Stimulated activated naive B cell treated with anti-CD40 and anti-IgM and Interleukin-4, amounts not matched to agents 10 μg/mL and 1 μg/mL and 100 μg/mL, for 72 hours (primary cell): ENCODE measurements around the gene RBKS.
A peak's percentile ranks its signal among the peaks of the same experiment; 100 is the strongest.
"Not testable (repeated sequence)": the region's sequence is repeated elsewhere in the genome, so short reads cannot be mapped to it uniquely, and the experiment has no call there.

Experiments used
- ATAC-seq, 2 donors: fragments of 150-1000 bp; cut with Tn5 transposase; replicated peaks; 2 replicates each; pipeline ENCODE4 v1.10.0; 2021; ENCODE audit warnings: moderate library complexity in 1 of 2
- DNase-seq: peaks from one replicate; pipeline ENCODE4 v3.0.0; 2021
- H3K27ac Mint-ChIP-seq: one replicate; pipeline ENCODE4 v1.8.0; 2022; ENCODE audit warnings: mild to moderate bottlenecking, mixed read lengths
- H3K27me3 Mint-ChIP-seq, 2 donors: one replicate each; pipeline ENCODE4 v1.8.0; 2022; ENCODE audit warnings: mixed read lengths in 2 of 2
- H3K36me3 Mint-ChIP-seq, 2 donors: one replicate each; pipeline ENCODE4 v1.8.0; 2022; ENCODE audit warnings: mixed read lengths in 2 of 2, mild to moderate bottlenecking in 1 of 2
- H3K4me1 Mint-ChIP-seq, 2 donors: one replicate each; pipeline ENCODE4 v1.8.0; 2022; ENCODE audit warnings: mixed read lengths in 2 of 2, mild to moderate bottlenecking in 1 of 2
- H3K4me3 Mint-ChIP-seq, 2 donors: one replicate each; pipeline ENCODE4 v1.8.0; 2022; ENCODE audit warnings: mild to moderate bottlenecking in 2 of 2, mixed read lengths in 2 of 2, moderate library complexity in 1 of 2
- H3K9me3 Mint-ChIP-seq, 2 donors: one replicate each; pipeline ENCODE4 v1.8.0; 2022; ENCODE audit warnings: mixed read lengths in 2 of 2, mild to moderate bottlenecking in 1 of 2

RBKS gene

DNA sequence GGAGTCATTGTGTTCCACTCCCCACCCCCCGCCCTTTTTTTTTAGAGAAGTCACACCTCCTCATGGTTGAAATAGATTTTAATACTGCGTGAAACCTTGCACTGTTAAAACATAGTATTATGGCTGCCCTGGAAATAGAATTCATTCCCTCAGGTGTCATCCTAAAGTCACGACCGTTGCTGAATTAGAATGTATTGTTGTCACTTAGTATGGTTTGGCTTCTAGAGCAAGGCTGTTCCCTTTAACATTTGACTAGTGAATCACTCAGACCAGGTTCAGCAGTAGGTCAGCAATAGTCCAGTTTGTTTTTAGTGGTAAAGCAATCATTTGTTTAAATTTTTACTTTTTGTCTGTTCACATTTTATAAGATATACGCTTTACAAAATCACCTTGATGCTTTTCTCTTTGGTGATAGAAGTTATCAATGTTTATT, 1.5 kb upstream of the RBKS start:
- no peak for ATAC-seq
- Mint-ChIP-seq H3K27ac (peak overlapping the region; percentile 99), H3K36me3 (peaks cover 35 to 42% of the 10 kb centered on the region in 2 donors), H3K4me1 (peaks cover 41 to 72% of the 10 kb centered on the region in 2 donors), H3K9me3 (peaks cover 2 to 4% of the 10 kb centered on the region in 2 donors), H3K4me3 (peak overlapping the region; percentile 91 to 99), H3K27me3 (peaks cover 0 to 4% of the 10 kb centered on the region in 2 donors)
- DNase-seq = no peak

DNA sequence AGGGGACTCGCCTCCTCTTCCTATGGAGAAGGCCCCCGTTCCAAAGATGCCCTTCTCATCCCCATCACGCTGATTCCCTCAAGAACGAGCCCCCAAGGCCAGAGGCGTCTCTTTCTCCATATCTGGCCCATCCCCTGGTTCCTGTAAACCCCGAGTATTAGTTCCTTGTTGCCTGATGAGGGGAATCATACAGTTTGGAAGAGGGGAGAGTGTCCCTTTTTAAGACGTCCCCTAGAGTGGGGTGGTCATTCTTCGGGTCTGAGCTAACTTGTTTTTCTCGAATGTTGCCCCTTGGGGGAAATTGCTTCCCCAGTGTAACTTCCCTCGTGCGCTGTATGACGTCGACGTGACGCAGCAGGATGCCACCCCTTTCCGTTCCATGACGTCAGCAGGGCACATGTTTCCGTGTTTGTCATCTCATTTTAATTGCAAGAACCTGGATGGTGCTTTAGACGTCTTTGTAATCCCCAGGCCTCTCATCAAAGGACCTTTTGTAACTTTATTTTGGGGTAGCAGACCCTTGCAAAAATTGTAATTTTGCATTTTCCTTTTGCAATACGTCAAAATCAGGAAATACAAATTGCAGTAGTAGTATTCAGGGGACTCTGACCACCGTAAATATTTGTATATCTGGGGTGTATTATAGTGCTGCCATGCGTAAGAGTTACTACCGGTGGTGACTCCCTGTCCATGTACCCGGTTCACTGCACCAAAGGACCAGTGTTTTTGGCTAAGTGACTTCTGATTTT, 911 bp upstream of the RBKS start:
- ATAC-seq (peak; percentile 36 to 40), DNase-seq (peak; percentile 82)
- peaks cover 0 to 4% of the 10 kb centered on the region in 2 donors for H3K27me3 Mint-ChIP-seq
- H3K36me3 Mint-ChIP-seq = peaks cover 29 to 36% of the 10 kb centered on the region in 2 donors
- peaks cover 2 to 4% of the 10 kb centered on the region in 2 donors for H3K9me3 Mint-ChIP-seq
- H3K4me1 Mint-ChIP-seq = peaks cover 36 to 66% of the 10 kb centered on the region in 2 donors
- peak overlapping the region; percentile 91 to 99 for H3K4me3 Mint-ChIP-seq
- peak overlapping the region; percentile 99 for H3K27ac Mint-ChIP-seq

DNA sequence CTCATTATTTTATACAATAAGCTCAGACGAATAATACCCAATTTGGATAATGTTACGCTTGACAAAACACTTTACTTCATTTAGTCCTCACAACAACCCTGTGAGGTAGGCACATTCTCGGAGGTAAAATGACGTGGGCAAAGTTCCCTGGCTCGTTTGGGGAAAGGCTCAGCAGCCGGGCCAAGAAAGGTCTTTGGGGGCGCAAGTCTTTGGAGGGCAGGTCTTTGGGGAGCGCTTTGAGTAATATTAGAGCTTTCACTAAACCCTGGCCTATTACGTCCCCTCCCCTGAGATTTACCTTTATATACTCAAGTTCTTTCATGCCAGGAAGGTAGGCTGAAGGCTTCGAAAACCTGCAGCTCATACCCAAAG, 427 bp downstream of the RBKS start:
- DNase-seq = no peak
- peaks cover 0 to 4% of the 10 kb centered on the region in 2 donors for H3K27me3 Mint-ChIP-seq
- H3K4me3 Mint-ChIP-seq = peak overlapping the region; percentile 91 to 99
- peaks cover 19 to 23% of the 10 kb centered on the region in 2 donors for H3K36me3 Mint-ChIP-seq
- H3K4me1 Mint-ChIP-seq = peaks cover 30 to 55% of the 10 kb centered on the region in 2 donors
- H3K9me3 Mint-ChIP-seq = peaks cover 2 to 4% of the 10 kb centered on the region in 2 donors
- peak overlapping the region; percentile 99 for H3K27ac Mint-ChIP-seq
- ATAC-seq = no peak

DNA sequence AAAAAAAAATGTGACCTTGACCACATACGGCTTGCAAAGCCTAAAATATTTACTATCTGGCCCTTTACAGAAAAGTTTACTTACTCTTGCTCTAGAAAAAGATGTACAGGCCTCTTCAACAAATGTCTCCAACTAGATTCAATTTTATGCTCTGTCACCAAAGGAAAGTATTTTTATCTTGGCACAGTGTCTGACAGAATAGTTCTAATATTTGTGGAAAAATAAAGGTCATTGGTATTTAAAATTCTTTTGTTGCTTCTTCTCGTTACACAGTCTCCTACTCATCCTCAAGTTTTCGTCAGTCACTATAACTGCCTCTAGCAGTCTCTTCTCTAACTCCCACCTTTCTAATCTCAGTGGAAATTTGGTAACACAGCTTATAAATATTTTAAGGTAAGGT, 1.4 kb downstream of the RBKS start:
- H3K27ac Mint-ChIP-seq = peak overlapping the region; percentile 99
- peaks cover 0 to 4% of the 10 kb centered on the region in 2 donors for H3K27me3 Mint-ChIP-seq
- peak overlapping the region in 1 of 2 donors; percentile 99 for H3K4me3 Mint-ChIP-seq
- DNase-seq = no peak
- peaks cover 2 to 4% of the 10 kb centered on the region in 2 donors for H3K9me3 Mint-ChIP-seq
- H3K4me1 Mint-ChIP-seq = peaks cover 21 to 45% of the 10 kb centered on the region in 2 donors
- peaks cover 10 to 13% of the 10 kb centered on the region in 2 donors for H3K36me3 Mint-ChIP-seq
- no peak for ATAC-seq

DNA sequence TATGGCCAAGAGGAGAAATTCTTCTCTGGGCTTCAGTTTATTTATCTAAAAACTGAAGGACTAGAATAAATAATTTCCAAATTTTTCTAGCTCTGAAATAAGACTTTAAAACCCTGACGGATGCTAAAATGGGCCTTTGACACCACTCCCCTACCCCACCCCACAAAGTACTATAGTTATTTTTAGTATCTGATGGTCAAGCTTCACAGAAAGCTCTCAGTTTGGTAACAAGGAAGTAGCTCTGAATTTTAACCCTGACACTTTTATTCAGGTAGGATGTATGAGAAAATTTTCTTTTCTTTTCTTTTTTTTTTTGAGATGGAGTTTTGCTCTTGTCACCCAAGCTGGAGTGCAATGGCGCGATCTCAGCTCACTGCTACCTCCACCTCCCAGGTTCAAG, 2.4 kb downstream of the RBKS start:
- no peak for ATAC-seq

DNA sequence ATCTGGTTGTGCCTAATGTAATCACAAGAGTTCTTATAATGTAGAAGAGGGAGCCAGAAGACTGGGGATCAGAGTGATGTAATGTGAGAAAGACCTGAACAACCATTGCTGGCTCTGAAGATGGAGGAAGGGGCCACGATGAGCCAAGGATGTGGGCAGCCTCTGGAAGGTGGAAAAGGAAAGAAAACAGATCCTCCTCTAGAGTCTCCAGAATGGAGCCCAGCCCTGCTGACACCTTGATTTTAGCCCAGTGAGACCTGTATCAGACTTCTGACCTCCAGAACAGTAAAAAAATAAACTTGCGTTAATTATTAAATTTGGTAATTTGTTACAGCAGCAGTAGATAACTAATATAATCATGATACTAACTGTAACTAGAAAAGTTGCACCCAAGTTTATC, 3.1 kb downstream of the RBKS start:
- Mint-ChIP-seq H3K4me1 (peaks cover 14 to 31% of the 10 kb centered on the region in 2 donors), H3K36me3 (peaks cover 11 to 16% of the 10 kb centered on the region in 2 donors), H3K9me3 (peaks cover 3 to 5% of the 10 kb centered on the region in 2 donors), H3K4me3 (no peak overlapping the region), H3K27me3 (peaks cover 0 to 4% of the 10 kb centered on the region in 2 donors), H3K27ac (peak overlapping the region; percentile 9)
- ATAC-seq (no peak), DNase-seq (no peak)

More for the DNA sequence above, 2.4 kb downstream of the RBKS start:
- peaks cover 10 to 13% of the 10 kb centered on the region in 2 donors for H3K36me3 Mint-ChIP-seq
- peaks cover 0 to 4% of the 10 kb centered on the region in 2 donors for H3K27me3 Mint-ChIP-seq
- peak overlapping the region; percentile 84 for H3K27ac Mint-ChIP-seq
- no peak for DNase-seq
- peaks cover 2 to 4% of the 10 kb centered on the region in 2 donors for H3K9me3 Mint-ChIP-seq
- peaks cover 18 to 38% of the 10 kb centered on the region in 2 donors for H3K4me1 Mint-ChIP-seq
- peak overlapping the region in 1 of 2 donors; percentile 6 for H3K4me3 Mint-ChIP-seq

DNA sequence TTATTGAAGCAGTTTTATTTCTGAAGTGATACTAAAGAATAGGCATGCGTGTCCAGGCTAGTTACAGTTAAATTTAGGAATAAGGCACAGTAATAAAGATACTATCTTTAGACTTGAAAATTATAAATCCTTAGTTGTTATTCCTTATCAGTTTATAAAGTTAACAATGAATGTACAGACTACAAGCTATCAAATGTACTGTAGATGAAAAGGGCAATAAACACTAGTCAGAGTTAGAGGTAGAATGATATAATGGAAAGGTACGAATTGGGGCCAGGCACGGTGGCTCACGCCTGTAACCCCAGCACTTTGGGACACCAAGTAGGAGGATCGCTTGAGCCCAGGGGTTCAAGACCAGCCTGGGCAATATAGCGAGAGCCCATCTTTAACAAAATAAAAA, 3.9 kb downstream of the RBKS start:
- Mint-ChIP-seq H3K27ac (no peak overlapping the region), H3K9me3 (peaks cover 8 to 10% of the 10 kb centered on the region in 2 donors), H3K4me1 (peaks cover 11 to 23% of the 10 kb centered on the region in 2 donors), H3K4me3 (no peak overlapping the region), H3K27me3 (peaks cover 0 to 4% of the 10 kb centered on the region in 2 donors), H3K36me3 (peaks cover 15 to 17% of the 10 kb centered on the region in 2 donors)
- no peak for DNase-seq
- ATAC-seq = no peak

DNA sequence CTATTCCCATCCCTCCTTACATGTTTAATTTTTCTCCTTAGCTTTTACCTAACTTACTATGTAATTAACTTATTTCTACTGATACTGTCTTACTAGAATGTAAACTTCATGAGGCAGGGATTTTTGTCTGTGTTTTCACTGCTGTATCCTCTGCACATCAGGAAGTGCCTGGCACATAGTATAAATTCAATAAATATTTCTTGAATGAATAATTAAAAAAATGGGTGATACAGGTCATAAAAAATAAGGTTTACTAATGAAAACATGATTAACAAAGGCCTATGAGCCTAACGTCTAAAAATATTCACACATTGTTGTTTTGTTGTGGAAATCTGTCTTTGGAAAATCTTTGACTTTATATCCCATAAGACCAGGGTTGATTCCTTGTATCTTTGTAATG, 4.5 kb downstream of the RBKS start:
- Mint-ChIP-seq H3K27ac (no peak overlapping the region), H3K9me3 (peaks cover 6% of the 10 kb centered on the region in 2 donors), H3K36me3 (peaks cover 10 to 12% of the 10 kb centered on the region in 2 donors), H3K4me1 (peaks cover 6 to 18% of the 10 kb centered on the region in 2 donors), H3K4me3 (no peak overlapping the region), H3K27me3 (no peaks in the 10 kb centered on the region)
- DNase-seq (no peak), ATAC-seq (no peak)

DNA sequence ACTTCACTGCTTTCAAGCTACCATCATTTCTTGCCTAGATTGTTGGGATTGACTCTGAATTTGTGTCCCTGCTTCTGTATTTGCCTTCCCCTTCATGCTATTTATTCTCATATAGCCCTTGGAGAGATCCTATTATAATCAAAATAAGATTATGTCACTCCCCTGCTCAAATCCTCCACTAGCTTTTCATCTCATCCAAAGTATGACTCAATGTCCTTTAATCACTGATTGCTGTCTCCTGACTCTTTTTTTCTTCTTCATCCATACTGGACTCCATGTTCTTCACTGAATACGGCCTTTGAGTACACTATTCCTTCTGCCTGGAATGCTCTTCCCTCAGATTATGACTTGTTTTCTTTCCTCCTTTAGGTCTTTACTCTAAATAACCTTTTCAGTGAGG, 5.0 kb downstream of the RBKS start:
- peaks cover 6 to 9% of the 10 kb centered on the region in 2 donors for H3K9me3 Mint-ChIP-seq
- no peak overlapping the region for H3K27ac Mint-ChIP-seq
- ATAC-seq (no peak), DNase-seq (no peak)
- H3K4me3 Mint-ChIP-seq = no peak overlapping the region
- peaks cover 6 to 23% of the 10 kb centered on the region in 2 donors for H3K4me1 Mint-ChIP-seq
- H3K36me3 Mint-ChIP-seq = peaks cover 10 to 16% of the 10 kb centered on the region in 2 donors
- no peaks in the 10 kb centered on the region for H3K27me3 Mint-ChIP-seq

DNA sequence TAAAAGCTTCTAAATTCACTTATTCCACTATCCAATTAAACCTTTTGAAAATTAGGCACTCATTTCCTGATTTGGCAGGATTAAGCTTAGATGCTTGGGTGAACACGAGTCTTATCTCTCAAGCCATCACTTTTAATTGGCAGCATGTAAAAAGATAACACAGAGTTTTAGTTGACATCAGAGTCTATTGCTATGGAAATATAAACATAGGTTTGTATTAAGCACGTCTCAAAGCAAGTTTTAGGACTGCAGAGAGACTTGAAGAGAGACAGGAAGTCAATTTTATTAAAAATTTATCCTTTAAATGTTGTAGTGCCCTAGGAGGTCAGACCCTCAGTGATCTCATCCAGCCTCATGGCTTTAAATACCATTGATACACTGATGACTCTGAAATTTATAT, 5.6 kb downstream of the RBKS start:
- Mint-ChIP-seq H3K36me3 (peaks cover 10 to 22% of the 10 kb centered on the region in 2 donors), H3K4me3 (no peak overlapping the region), H3K27me3 (no peaks in the 10 kb centered on the region), H3K27ac (no peak overlapping the region), H3K4me1 (peaks cover 6 to 23% of the 10 kb centered on the region in 2 donors), H3K9me3 (peaks cover 6 to 12% of the 10 kb centered on the region in 2 donors)
- no peak for DNase-seq
- ATAC-seq = no peak

DNA sequence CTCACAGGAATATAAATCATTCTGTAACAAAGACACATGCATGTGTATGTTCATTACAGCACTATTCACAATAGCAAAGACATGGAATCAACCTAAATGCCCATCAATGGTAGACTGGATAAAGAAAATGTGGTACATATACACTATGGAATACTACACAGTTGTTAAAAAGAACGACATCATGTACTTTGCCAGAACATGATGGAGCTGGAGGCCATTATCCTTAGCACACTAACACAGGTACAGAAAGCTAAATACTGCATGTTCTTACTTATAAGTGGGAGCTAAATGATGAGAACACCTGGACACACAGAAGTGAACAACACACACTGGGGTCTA, 7.6 kb downstream of the RBKS start:
- H3K36me3 Mint-ChIP-seq = peaks cover 13 to 25% of the 10 kb centered on the region in 2 donors
- H3K9me3 Mint-ChIP-seq = peaks cover 6 to 14% of the 10 kb centered on the region in 2 donors
- not testable (repeated sequence) for H3K4me3 Mint-ChIP-seq, DNase-seq, H3K27ac Mint-ChIP-seq, ATAC-seq, H3K27me3 Mint-ChIP-seq
- H3K4me1 Mint-ChIP-seq = peaks cover 3 to 12% of the 10 kb centered on the region in 2 donors

DNA sequence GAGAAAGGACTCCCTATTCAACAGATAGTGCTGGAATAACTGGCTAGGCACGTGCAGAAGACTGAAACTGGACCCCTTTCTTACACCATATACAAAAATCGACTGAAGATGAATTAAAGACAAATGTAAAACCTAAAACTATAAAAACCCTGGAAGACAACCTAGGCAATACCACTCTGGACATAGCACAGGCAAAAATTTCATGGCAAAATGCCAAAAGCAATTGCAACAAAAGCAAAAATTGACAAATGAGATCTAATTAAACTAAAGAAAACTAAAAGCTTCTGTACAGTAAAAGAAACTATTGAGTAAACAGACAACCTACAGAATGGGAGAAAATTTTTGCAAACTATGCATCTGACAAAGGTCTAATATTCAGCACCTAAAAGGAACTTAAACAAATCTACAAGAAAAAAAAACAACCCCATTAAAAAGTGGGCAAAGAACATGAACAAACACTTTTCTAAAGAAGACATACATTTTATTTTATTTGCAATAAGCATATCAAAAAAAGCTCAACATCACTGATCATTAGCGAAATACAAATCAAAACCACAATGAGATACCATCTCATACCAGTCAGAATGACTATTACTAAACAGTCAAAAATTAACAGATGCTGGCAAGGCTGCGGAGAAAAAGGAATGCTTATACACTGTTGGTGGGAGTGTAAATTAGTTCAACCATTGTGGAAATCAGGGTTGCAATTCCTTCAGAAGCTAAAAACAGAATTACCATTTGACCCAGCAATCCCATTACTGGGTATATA, 8.2 kb downstream of the RBKS start:
- DNase-seq, H3K4me3 Mint-ChIP-seq, ATAC-seq, H3K27me3 Mint-ChIP-seq, H3K4me1 Mint-ChIP-seq, H3K27ac Mint-ChIP-seq: not testable (repeated sequence)
- Mint-ChIP-seq H3K36me3 (peaks cover 13 to 25% of the 10 kb centered on the region in 2 donors), H3K9me3 (peaks cover 6 to 14% of the 10 kb centered on the region in 2 donors)

DNA sequence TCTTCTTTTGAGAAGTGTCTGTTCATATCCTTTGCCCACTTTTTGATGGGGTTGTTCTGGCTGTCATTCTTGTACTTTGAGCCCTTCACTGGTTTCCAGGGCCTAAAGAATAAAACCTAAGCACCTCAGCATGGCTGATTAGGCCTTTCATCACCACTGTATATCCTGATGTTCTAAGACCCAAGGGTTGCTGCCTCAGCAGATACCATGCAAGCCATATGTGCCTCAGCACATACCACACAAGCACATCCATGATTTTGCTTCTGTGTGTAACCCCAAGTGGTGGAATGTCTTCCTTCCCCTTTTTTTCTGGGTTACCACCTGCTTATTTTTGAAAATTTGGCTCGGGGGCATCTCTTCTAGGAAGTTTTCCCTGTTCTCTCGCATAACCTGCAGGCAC, 11.4 kb downstream of the RBKS start:
- H3K27me3 Mint-ChIP-seq = no peaks in the 10 kb centered on the region
- peaks cover 0 to 10% of the 10 kb centered on the region in 2 donors for H3K4me1 Mint-ChIP-seq
- no peak overlapping the region for H3K27ac Mint-ChIP-seq
- H3K4me3 Mint-ChIP-seq = no peak overlapping the region
- ATAC-seq (no peak), DNase-seq (no peak)
- peaks cover 15 to 34% of the 10 kb centered on the region in 2 donors for H3K36me3 Mint-ChIP-seq
- H3K9me3 Mint-ChIP-seq = peaks cover 6 to 17% of the 10 kb centered on the region in 2 donors

DNA sequence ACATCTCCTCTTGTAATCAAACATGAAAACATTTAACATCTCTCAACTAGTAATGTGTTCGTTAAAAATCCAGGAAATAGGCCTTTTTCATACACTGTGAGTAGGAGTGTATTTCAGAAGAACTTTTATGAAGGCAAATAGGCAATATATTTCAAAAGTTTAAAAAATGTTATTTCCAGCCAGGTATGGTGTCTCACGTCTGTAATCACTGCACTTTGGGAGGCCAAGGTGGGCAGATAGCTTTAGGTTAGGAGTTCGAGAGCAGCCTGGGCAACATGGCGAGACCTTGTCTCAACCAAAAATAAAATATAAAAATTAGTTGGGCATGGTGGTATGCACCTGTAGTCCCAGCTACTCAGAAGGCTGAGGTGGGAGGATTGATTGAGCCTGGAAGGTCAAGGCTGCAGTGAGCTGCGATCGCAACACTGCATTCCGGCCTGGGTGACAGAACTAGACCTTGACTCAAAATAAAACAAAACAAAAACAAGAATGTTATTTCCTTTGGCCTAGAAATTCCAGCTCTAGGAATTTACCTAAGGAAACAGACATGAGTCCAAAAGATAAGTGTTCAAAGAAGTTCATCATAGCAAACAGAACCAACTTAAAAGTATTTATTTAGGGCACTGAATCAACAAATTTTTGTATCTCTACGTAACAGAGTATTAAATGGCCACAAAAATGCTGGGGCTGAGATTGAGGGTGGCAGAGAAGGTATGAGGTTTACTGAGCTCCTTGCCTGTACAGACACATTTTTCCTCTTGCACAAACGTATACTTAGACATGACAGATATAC, 14.9 kb downstream of the RBKS start:
- peaks cover 0 to 8% of the 10 kb centered on the region in 2 donors for H3K9me3 Mint-ChIP-seq
- H3K27ac Mint-ChIP-seq = no peak overlapping the region
- no peak overlapping the region for H3K4me3 Mint-ChIP-seq
- no peak for DNase-seq
- H3K36me3 Mint-ChIP-seq = peaks cover 7 to 18% of the 10 kb centered on the region in 2 donors
- no peak for ATAC-seq
- peaks cover 2 to 6% of the 10 kb centered on the region in 2 donors for H3K4me1 Mint-ChIP-seq
- H3K27me3 Mint-ChIP-seq = no peaks in the 10 kb centered on the region
